Measurements from ENCODE around the gene HIVEP1. TPM values are rescaled to one million over a fixed set of nuclear protein-coding genes. Genes with fewer than 3 reads are reported as not detected.
A peak's percentile ranks its signal among the peaks of the same experiment; 100 is the strongest.

Gene HIVEP1
- total and polyA plus RNA-seq, 2 donors from 2014 or later, result 3.6 to 30.4 TPM

GRCh38 chr6:12058172-12058961 is 46.3 kb downstream of the HIVEP1 start:
- no peaks in the 10 kb centered on the region for H3K36me3 ChIP-seq (ENCODE audit: control insufficient read depth in 2 of 3, insufficient read depth in 3 of 3, low read length in 3 of 3)
- H3K9me3 ChIP-seq (ENCODE audit: control insufficient read depth in 2 of 3, insufficient read depth in 1 of 3, low read length in 3 of 3), result no peaks in the 10 kb centered on the region
- H3K27me3 ChIP-seq (ENCODE audit: control insufficient read depth, insufficient read depth, low read length), result no peaks in the 10 kb centered on the region
- TF ChIP-seq CTCF (IDR thresholded peaks at IDR 0.05; ENCODE audit: borderline replicate concordance, extremely low read depth, insufficient read depth), result no peak
- no peak for DNase-seq
- no peak overlapping the region for H3K27ac ChIP-seq (ENCODE audit: low read depth in 2 of 2, low read length in 2 of 2)
- intact Hi-C loops (cut with DNase I), result no loop called here
- no peak overlapping the region for H3K9ac ChIP-seq (ENCODE audit: low read length in 3 of 3)
- no peak overlapping the region for H3K4me3 ChIP-seq (ENCODE audit: low read length in 3 of 3)
- FAIRE-seq, result no peak
- H3K4me1 ChIP-seq (ENCODE audit: control insufficient read depth in 2 of 3, insufficient read depth in 2 of 3, low read depth in 1 of 3, low read length in 3 of 3), result peaks cover 0 to 4% (median 0%) of the 10 kb centered on the region in 3 donors

- no peaks in the 10 kb centered on the region for H3K9me3 ChIP-seq (ENCODE audit: control insufficient read depth in 2 of 3, insufficient read depth in 1 of 3, low read length in 3 of 3)
- no peak overlapping the region for H3K9ac ChIP-seq (ENCODE audit: low read length in 3 of 3)
- intact Hi-C loops (cut with DNase I), result no loop called here
- peak overlapping the region in 2 of 3 donors; percentile 43 to 53 for H3K4me3 ChIP-seq (ENCODE audit: low read length in 3 of 3)
- no peaks in the 10 kb centered on the region for H3K36me3 ChIP-seq (ENCODE audit: control insufficient read depth in 2 of 3, insufficient read depth in 3 of 3, low read length in 3 of 3)
- H3K27me3 ChIP-seq (ENCODE audit: control insufficient read depth, insufficient read depth, low read length), result no peaks in the 10 kb centered on the region
- TF ChIP-seq CTCF (IDR thresholded peaks at IDR 0.05; ENCODE audit: borderline replicate concordance, extremely low read depth, insufficient read depth), result no peak
- H3K4me1 ChIP-seq (ENCODE audit: control insufficient read depth in 2 of 3, insufficient read depth in 2 of 3, low read depth in 1 of 3, low read length in 3 of 3), result peaks cover 0 to 4% (median 0%) of the 10 kb centered on the region in 3 donors
- H3K27ac ChIP-seq (ENCODE audit: low read depth in 2 of 2, low read length in 2 of 2), result no peak overlapping the region
- peak; percentile 81 to 88 (median 84) for DNase-seq
- FAIRE-seq, result no peak
Observed at GRCh38 chr6:12060780-12061609, 48.9 kb downstream of the HIVEP1 start.

- no peak for FAIRE-seq
Observed at GRCh38 chr6:12062605-12063004, 50.5 kb downstream of the HIVEP1 start.

More at GRCh38 chr6:12062605-12063004, 50.5 kb downstream of the HIVEP1 start:
- Histone ChIP-seq H3K4me3 (ENCODE audit: low read length in 3 of 3) (no peak overlapping the region), H3K4me1 (ENCODE audit: control insufficient read depth in 2 of 3, insufficient read depth in 2 of 3, low read depth in 1 of 3, low read length in 3 of 3) (peaks cover 0 to 4% (median 0%) of the 10 kb centered on the region in 3 donors), H3K9me3 (ENCODE audit: control insufficient read depth in 2 of 3, insufficient read depth in 1 of 3, low read length in 3 of 3) (no peaks in the 10 kb centered on the region), H3K9ac (ENCODE audit: low read length in 3 of 3) (no peak overlapping the region), H3K36me3 (ENCODE audit: control insufficient read depth in 2 of 3, insufficient read depth in 3 of 3, low read length in 3 of 3) (no peaks in the 10 kb centered on the region), H3K27me3 (ENCODE audit: control insufficient read depth, insufficient read depth, low read length) (no peaks in the 10 kb centered on the region), H3K27ac (ENCODE audit: low read depth in 2 of 2, low read length in 2 of 2) (no peak overlapping the region)
- TF ChIP-seq CTCF (IDR thresholded peaks at IDR 0.05; ENCODE audit: borderline replicate concordance, extremely low read depth, insufficient read depth), result no peak
- no peak for DNase-seq
- intact Hi-C loops (cut with DNase I), result no loop called here
